Endothelial cell of umbilical vein (primary cell): ENCODE data around the gene ANXA2. TPM values are rescaled to one million over a fixed set of nuclear protein-coding genes. Genes with fewer than 3 reads are reported as not detected.

Source experiments
- BruUV-seq: library from RNA; stranded (reverse); fragments of 400-500 nt; replicated peaks from 2 replicates; lab custom pipeline; 2021; lab: Mats Ljungman, UMichigan
- CTCF ChIA-PET: fragments of 300-600, 350-600 bp; sonication (Branson Sonifier 250); formaldehyde crosslinking; loops from one replicate; lab custom pipeline; 2021; ENCODE audit warnings: antibody characterized with exemption, inconsistent platforms; lab: Charles Lee
- POLR2A ChIA-PET: fragments of 300-600, 350-600 bp; sonication (Branson Sonifier 250); formaldehyde crosslinking; loops from one replicate; lab custom pipeline; 2021; ENCODE audit warnings: antibody characterized with exemption, inconsistent platforms; lab: Charles Lee
- DNase-seq: peaks from one replicate; pipeline ENCODE4 v3.0.0-alpha.2; 2011; ENCODE audit warnings: low read depth, low spot score
- FAIRE-seq: peaks from 2 replicates; lab custom pipeline; 2011; peaks lifted over from hg19 to GRCh38; lab: Jason Lieb, UNC
- H2AFZ ChIP-seq: 2 replicates; pipeline ENCODE4 v1.6.0; 2012; ENCODE audit warnings: low read depth, low read length, control low read depth, inconsistent platforms
- H3K27ac ChIP-seq: 2 replicates; pipeline ENCODE4 v1.5.1; 2011; ENCODE audit warnings: low read depth, mild to moderate bottlenecking, control low read depth, low read length, moderate library complexity; ENCODE audit not compliant: insufficient read depth
- H3K27me3 ChIP-seq, 2 experiments: 2 replicates each; pipeline versions ENCODE4 v1.6.0 to v1.6.1; 2011; ENCODE audit warnings: low read length in 2 of 2, mixed read lengths in 1 of 2; ENCODE audit not compliant: control insufficient read depth in 2 of 2, insufficient read depth in 2 of 2
- H3K36me3 ChIP-seq, 2 experiments: 2 replicates in 1 of 2; 3 replicates in 1 of 2; pipeline ENCODE4 v1.5.1; 2011; ENCODE audit warnings: low read length in 2 of 2, mild to moderate bottlenecking in 1 of 2, moderate library complexity in 1 of 2; ENCODE audit not compliant: control insufficient read depth in 2 of 2, insufficient read depth in 2 of 2; ENCODE audit errors: extremely low read depth in 1 of 2
- H3K4me1 ChIP-seq: 3 replicates; pipeline ENCODE4 v1.5.1; 2011; ENCODE audit warnings: mild to moderate bottlenecking, low read length; ENCODE audit not compliant: control insufficient read depth, insufficient read depth; ENCODE audit errors: extremely low read depth
- H3K4me2 ChIP-seq: 2 replicates; pipeline ENCODE4 v1.6.1; 2011; ENCODE audit warnings: low read length, control low read depth, mixed read lengths; ENCODE audit not compliant: insufficient read depth
- H3K4me3 ChIP-seq, 3 experiments: fragments of 200-600 bp in 1 of 3; sonication (generic), shearing (Covaris generic) in 1 of 3; replicated peaks in 1 of 3; 2 replicates each; pipeline ENCODE4 v1.5.1; 2011 to 2016; ENCODE audit warnings: control low read depth in 3 of 3, low read length in 3 of 3, mild to moderate bottlenecking in 2 of 3, inconsistent platforms in 1 of 3, low read depth in 1 of 3, moderate library complexity in 1 of 3; ENCODE audit not compliant: insufficient read depth in 1 of 3
- H3K79me2 ChIP-seq: 2 replicates; pipeline ENCODE4 v1.6.0; 2012; ENCODE audit warnings: low read length, inconsistent platforms; ENCODE audit not compliant: control insufficient read depth, insufficient read depth
- H3K9ac ChIP-seq: replicated peaks from 2 replicates; pipeline ENCODE3; 2011; ENCODE audit warnings: low read length, control low read depth; ENCODE audit not compliant: insufficient read depth; ENCODE audit errors: extremely low read depth
- H3K9me1 ChIP-seq: replicated peaks from 3 replicates; pipeline ENCODE4 v1.6.0; 2011; ENCODE audit warnings: mild to moderate bottlenecking, low read length; ENCODE audit not compliant: control insufficient read depth, insufficient read depth; ENCODE audit errors: extremely low read depth
- H3K9me3 ChIP-seq: replicated peaks from 2 replicates; pipeline ENCODE4 v1.5.1; 2012; ENCODE audit warnings: low read length, inconsistent platforms; ENCODE audit not compliant: control insufficient read depth, insufficient read depth
- H4K20me1 ChIP-seq: replicated peaks from 2 replicates; pipeline ENCODE3; 2011; ENCODE audit warnings: mild to moderate bottlenecking, low read length; ENCODE audit not compliant: control insufficient read depth, insufficient read depth; ENCODE audit errors: extremely low read depth
- EZH2 ChIP-seq: IDR thresholded peaks from 2 replicates; pipeline ENCODE4 v1.6.1; 2012; ENCODE audit warnings: borderline replicate concordance, low read depth, mild to moderate bottlenecking, moderate library complexity, low read length, inconsistent platforms; ENCODE audit not compliant: severe bottlenecking
- FOS ChIP-seq: IDR thresholded peaks from 2 replicates; pipeline ENCODE4 v1.6.1; 2011; ENCODE audit warnings: mild to moderate bottlenecking, low read length, moderate library complexity, borderline replicate concordance; ENCODE audit not compliant: insufficient read depth
- GATA2 ChIP-seq: IDR thresholded peaks from 2 replicates; pipeline ENCODE4 v1.7.0; 2011; ENCODE audit warnings: low read depth, mild to moderate bottlenecking, moderate library complexity, mixed read lengths, low read length; ENCODE audit not compliant: insufficient read length, insufficient read depth
- JUN ChIP-seq: IDR thresholded peaks from 2 replicates; pipeline ENCODE4 v1.6.1; 2011; ENCODE audit warnings: borderline replicate concordance, low read depth; ENCODE audit not compliant: insufficient read length, insufficient read depth
- MYC ChIP-seq: IDR thresholded peaks from one replicate; pipeline ENCODE4 v1.6.1; 2011; ENCODE audit warnings: mild to moderate bottlenecking, low read depth, low read length
- POLR2A ChIP-seq: IDR thresholded peaks from 2 replicates; pipeline ENCODE4 v1.6.1; 2012; ENCODE audit warnings: low read depth, mild to moderate bottlenecking, control low read depth, low read length
- POLR2AphosphoS5 ChIP-seq: IDR thresholded peaks from 2 replicates; pipeline ENCODE4 v1.6.1; 2012; ENCODE audit warnings: low read depth, mild to moderate bottlenecking, control low read depth, low read length, moderate library complexity; ENCODE audit not compliant: insufficient read depth
- dilution Hi-C: fragments of 300-500 bp; cut with MboI; formaldehyde crosslinking; loops from one replicate; pipeline ENCODE4 v1.15.0; 2019; ENCODE audit warnings: low sequenced_read_pairs; ENCODE audit not compliant: extremely low pct_ligation_motif_present
- intact Hi-C: fragments of 100-400 bp; cut with micrococcal nuclease; formaldehyde crosslinking; loops from one replicate; pipeline ENCODE4 v1.10.0; 2022
- polyA plus RNA-seq, 4 experiments: library from polyadenylated mRNA; depleted of rRNA in 3 of 4; stranded (reverse) in 3 of 4; unstranded in 1 of 4; fragments of >200 nt; gene quantifications; 2 replicates each; pipeline versions ENCODE4 v1.2.1 to v1.2.3, GENCODE V29; 2011 to 2012; ENCODE audit warnings: missing spikeins in 1 of 4
- total RNA-seq: library from RNA; stranded (reverse); gene quantifications from 2 replicates; pipeline ENCODE4 v1.2.3, GENCODE V29; 2021
- TF ChIP-seq, protein P1 (sequence below), 2 donors: IDR thresholded peaks; 1 replicate in 1 of 2; 2 replicates in 1 of 2; pipeline ENCODE4 v1.5.1; 2011; ENCODE audit warnings: low read length in 2 of 2, mild to moderate bottlenecking in 2 of 2, moderate library complexity in 2 of 2, control low read depth in 1 of 2, inconsistent platforms in 1 of 2, low read depth in 1 of 2; ENCODE audit not compliant: insufficient read depth in 1 of 2; ENCODE audit errors: extremely low read depth in 1 of 2
- TF ChIP-seq, protein P2 (sequence below): IDR thresholded peaks from 2 replicates; pipeline ENCODE4 v1.6.1; 2011; ENCODE audit not compliant: insufficient read depth, insufficient read length

Gene ANXA2
- total and polyA plus RNA-seq, 2 donors (not counting 3 experiments of a cell fraction or from before 2014, with no cell fraction given): 2,725 to 3,299 TPM

DNA sequence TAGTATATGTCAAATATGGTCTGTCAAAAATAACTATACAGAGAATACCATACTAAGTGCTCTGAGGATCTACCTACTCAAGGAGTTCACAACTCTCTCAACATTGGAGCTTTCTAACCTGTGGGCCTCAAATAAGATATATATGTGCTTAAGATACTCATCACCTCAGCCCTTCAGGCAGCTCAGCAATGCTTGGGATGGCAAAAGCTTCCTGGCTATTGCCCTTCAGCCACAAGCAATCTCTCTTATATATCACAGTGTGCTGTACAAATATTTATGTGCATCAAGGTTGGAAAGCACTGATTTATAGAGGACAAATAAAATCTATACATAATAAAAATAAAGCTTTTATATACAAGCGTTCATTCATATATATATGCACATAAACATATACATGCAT, 40.9 kb upstream of the ANXA2 start:
- FAIRE-seq: no peak
- dilution Hi-C loops: no loop called here
- TF ChIP-seq GATA2 (no peak), FOS (no peak), POLR2A (no peak), MYC (no peak), JUN (no peak), EZH2 (no peak), POLR2AphosphoS5 (no peak)
- TF ChIP-seq, protein P1, sequence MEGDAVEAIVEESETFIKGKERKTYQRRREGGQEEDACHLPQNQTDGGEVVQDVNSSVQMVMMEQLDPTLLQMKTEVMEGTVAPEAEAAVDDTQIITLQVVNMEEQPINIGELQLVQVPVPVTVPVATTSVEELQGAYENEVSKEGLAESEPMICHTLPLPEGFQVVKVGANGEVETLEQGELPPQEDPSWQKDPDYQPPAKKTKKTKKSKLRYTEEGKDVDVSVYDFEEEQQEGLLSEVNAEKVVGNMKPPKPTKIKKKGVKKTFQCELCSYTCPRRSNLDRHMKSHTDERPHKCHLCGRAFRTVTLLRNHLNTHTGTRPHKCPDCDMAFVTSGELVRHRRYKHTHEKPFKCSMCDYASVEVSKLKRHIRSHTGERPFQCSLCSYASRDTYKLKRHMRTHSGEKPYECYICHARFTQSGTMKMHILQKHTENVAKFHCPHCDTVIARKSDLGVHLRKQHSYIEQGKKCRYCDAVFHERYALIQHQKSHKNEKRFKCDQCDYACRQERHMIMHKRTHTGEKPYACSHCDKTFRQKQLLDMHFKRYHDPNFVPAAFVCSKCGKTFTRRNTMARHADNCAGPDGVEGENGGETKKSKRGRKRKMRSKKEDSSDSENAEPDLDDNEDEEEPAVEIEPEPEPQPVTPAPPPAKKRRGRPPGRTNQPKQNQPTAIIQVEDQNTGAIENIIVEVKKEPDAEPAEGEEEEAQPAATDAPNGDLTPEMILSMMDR (IDR thresholded peaks at IDR 0.05; ENCODE audit: extremely low read depth in 1 of 2, insufficient read depth in 1 of 2, low read depth in 1 of 2, low read length in 2 of 2): no peak
- TF ChIP-seq, protein P2, sequence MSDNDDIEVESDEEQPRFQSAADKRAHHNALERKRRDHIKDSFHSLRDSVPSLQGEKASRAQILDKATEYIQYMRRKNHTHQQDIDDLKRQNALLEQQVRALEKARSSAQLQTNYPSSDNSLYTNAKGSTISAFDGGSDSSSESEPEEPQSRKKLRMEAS: no peak

More for the DNA sequence above, 40.9 kb upstream of the ANXA2 start:
- no peaks in the 10 kb centered on the region for H4K20me1 ChIP-seq
- no peaks in the 10 kb centered on the region for H3K9me3 ChIP-seq
- no peaks in the 10 kb centered on the region for H3K9me1 ChIP-seq
- peaks cover 2% of the 10 kb centered on the region in 2 experiments for H3K36me3 ChIP-seq
- H3K9ac ChIP-seq: no peak overlapping the region
- peaks cover 5% of the 10 kb centered on the region for H3K79me2 ChIP-seq
- DNase-seq: no peak
- H3K27me3 ChIP-seq: no peaks in the 10 kb centered on the region
- no peak overlapping the region for H2AFZ ChIP-seq
- no peak overlapping the region for H3K27ac ChIP-seq
- BruUV-seq: no TSS peak
- ChIA-PET CTCF (interaction anchor here (0.9 kb wide), 1 partner anchor 52 kb away, joined by 3 read pairs; no protein-coding TSS in a partner anchor), POLR2A (interaction anchor here (1.2 kb wide), 1 partner anchor 10 kb away, joined by 3 read pairs; no protein-coding TSS in a partner anchor)
- no peak overlapping the region for H3K4me3 ChIP-seq
- intact Hi-C loops: no loop called here
- H3K4me2 ChIP-seq: no peak overlapping the region
- H3K4me1 ChIP-seq: no peaks in the 10 kb centered on the region
